BLaER1 (cell line): ENCODE results near the gene TMEM38B.
"Not testable (repeated sequence)": the region's sequence is repeated elsewhere in the genome, so short reads cannot be mapped to it uniquely, and the experiment has no call there.

Experiments
- H3K27ac ChIP-seq: shearing (Covaris generic); formaldehyde crosslinking; 2 replicates; pipeline ENCODE4 v1.8.1; 2022
- H3K27me3 ChIP-seq: shearing (Covaris generic); formaldehyde crosslinking; 2 replicates; pipeline ENCODE4 v1.8.1; 2022
- H3K36me3 ChIP-seq: shearing (Covaris generic); formaldehyde crosslinking; 2 replicates; pipeline ENCODE4 v1.8.1; 2022
- H3K4me1 ChIP-seq: shearing (Covaris generic); formaldehyde crosslinking; 2 replicates; pipeline ENCODE4 v1.8.1; 2022
- H3K4me2 ChIP-seq: shearing (Covaris generic); formaldehyde crosslinking; 2 replicates; pipeline ENCODE4 v1.8.1; 2022
- H3K4me3 ChIP-seq: shearing (Covaris generic); formaldehyde crosslinking; 2 replicates; pipeline ENCODE4 v1.8.1; 2022
- H3K9ac ChIP-seq: shearing (Covaris generic); formaldehyde crosslinking; 2 replicates; pipeline ENCODE4 v1.8.1; 2022
- H3K9me3 ChIP-seq: shearing (Covaris generic); formaldehyde crosslinking; 2 replicates; pipeline ENCODE4 v1.8.1; 2022
- H4K20me1 ChIP-seq: shearing (Covaris generic); formaldehyde crosslinking; 2 replicates; pipeline ENCODE4 v1.8.1; 2022
- Cebpa-rat ChIP-seq: shearing (Covaris generic); IDR thresholded peaks from 2 replicates; pipeline ENCODE4 v1.8.1; 2022

Gene TMEM38B

DNA sequence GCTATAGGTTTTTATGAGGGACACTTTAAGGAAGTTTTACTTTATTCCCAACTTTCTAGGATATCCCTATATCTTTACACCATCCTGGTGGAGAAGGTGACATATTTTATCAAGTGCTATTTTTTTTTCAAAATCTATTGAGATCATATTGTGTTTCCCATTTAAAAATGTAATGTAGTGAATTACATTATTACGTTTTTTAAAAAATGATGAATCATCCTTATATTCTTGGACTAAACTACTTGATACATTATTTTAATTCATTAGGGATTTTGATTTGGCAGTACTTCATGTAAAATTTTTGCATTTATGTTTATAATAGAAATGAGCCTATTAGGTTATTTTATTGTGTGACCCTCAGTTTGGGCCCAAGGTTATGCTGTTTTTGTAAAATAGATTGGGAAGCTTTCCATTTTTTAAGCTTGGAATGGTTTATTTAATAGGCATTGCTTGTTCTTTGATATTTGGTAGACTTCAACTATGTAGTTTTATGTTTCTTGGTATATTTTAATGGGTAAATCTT, 4.1 kb downstream of the TMEM38B start:
- Histone ChIP-seq H3K4me3 (no peak overlapping the region), H3K27me3 (peaks cover 13% of the 10 kb centered on the region), H3K4me2 (no peak overlapping the region), H3K27ac (no peak overlapping the region), H3K9ac (no peak overlapping the region), H3K9me3 (peaks cover 9% of the 10 kb centered on the region; the same call in 1 of the 2 replicates), H3K36me3 (no peaks in the 10 kb centered on the region), H3K4me1 (peaks cover 35% of the 10 kb centered on the region), H4K20me1 (no peaks in the 10 kb centered on the region; the same call in 1 of the 2 replicates)
- TF ChIP-seq Cebpa-rat: no peak

DNA sequence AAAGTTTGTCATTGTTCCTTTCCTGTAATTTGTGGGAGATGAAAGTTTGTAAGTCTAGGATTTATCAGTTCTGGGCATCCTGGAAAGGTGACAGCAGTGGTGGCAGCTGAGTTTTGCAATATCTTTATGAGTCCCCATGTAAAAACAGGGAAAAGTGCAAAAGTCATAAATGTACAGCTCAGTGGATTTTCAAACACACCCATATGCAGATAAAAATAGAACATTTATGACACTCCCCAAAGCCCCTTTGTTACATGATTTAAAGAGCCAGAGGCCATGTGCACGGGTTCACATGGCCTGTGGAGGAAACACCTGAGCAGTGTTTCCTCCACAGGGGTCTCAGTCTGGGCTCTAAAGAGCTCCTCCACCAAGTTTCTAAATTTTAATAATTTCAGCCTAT, 6.3 kb downstream of the TMEM38B start:
- Histone ChIP-seq H3K4me2 (peak overlapping the region; percentile 65), H4K20me1 (no peaks in the 10 kb centered on the region; the same call in 1 of the 2 replicates), H3K27ac (no peak overlapping the region), H3K27me3 (no peaks in the 10 kb centered on the region), H3K4me1 (peaks cover 21% of the 10 kb centered on the region), H3K36me3 (no peaks in the 10 kb centered on the region), H3K9ac (no peak overlapping the region), H3K9me3 (peaks cover 9% of the 10 kb centered on the region; the same call in 1 of the 2 replicates), H3K4me3 (no peak overlapping the region)
- no peak for TF ChIP-seq Cebpa-rat

DNA sequence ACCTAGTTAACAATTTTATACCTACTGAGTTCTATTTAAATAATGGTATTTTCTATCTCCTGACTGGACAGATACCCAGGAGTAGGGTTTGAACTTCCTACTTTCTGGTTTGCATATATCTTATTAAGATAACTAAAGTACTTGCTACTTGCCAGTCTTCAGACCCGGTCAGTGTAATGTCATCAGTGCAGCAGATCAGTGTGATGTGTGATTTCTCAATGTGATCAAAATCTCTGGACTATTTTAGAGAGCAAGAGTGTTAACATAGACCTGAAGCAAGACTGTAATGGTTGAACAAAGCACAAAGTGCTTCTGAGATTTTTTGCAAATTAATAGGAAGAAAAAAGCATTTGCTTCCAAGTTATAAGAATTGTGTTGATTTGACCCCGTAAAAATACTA, 6.8 kb downstream of the TMEM38B start:
- H3K27me3 ChIP-seq: no peaks in the 10 kb centered on the region
- H3K4me2 ChIP-seq: peak overlapping the region; percentile 65
- H3K27ac ChIP-seq: no peak overlapping the region
- H3K4me1 ChIP-seq: peaks cover 17% of the 10 kb centered on the region
- H3K9me3 ChIP-seq: peaks cover 9% of the 10 kb centered on the region; the same call in 1 of the 2 replicates
- no peaks in the 10 kb centered on the region for H4K20me1 ChIP-seq
- no peak for TF ChIP-seq Cebpa-rat
- H3K36me3 ChIP-seq: 0 out of 2 replicates have a peak, but pooled peaks cover 3% of the 10 kb centered on the region
- no peak overlapping the region for H3K4me3 ChIP-seq
- no peak overlapping the region for H3K9ac ChIP-seq

DNA sequence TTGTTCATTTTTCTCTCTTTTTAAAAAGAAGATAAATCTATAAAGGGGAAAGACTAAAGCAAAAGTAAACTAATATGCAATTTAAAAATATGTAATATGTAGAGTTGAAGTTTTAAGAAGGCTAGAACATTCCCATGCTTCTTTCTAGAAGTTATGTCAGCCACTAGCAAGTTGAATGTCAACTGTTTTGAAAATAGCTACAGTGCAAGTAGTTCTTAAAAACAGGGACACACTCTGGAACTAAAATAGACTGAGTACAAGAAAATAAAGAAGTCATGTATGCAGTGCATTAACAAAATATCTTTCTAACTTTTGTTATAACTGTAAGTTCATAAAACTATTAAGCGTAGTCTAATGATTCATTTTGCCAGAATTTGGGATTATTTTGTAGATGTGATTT, 7.9 kb downstream of the TMEM38B start:
- peaks cover 9% of the 10 kb centered on the region; the same call in 1 of the 2 replicates for H3K9me3 ChIP-seq

DNA sequence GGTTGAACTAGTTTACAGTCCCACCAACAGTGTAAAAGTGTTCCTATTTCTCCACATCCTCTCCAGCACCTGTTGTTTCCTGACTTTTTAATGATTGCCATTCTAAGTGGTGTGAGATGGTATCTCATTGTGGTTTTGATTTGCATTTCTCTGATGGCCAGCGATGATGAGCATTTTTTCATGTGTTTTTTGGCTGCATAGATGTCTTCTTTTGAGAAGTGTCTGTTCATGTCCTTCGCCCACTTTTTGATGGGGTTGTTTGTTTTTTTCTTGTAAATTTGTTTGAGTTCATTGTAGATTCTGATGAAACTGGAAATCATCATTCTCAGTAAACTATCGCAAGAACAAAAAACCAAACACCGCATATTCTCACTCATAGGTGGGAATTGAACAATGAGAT, 9.3 kb downstream of the TMEM38B start:
- not testable (repeated sequence) for H3K9me3 ChIP-seq, H3K4me2 ChIP-seq, H3K27ac ChIP-seq, H4K20me1 ChIP-seq, H3K36me3 ChIP-seq, H3K9ac ChIP-seq, H3K27me3 ChIP-seq, H3K4me3 ChIP-seq
- peaks cover 28% of the 10 kb centered on the region for H3K4me1 ChIP-seq

More for the DNA sequence above, 7.9 kb downstream of the TMEM38B start:
- H3K27me3 ChIP-seq: no peaks in the 10 kb centered on the region
- H3K9ac ChIP-seq: no peak overlapping the region
- H3K4me2 ChIP-seq: no peak overlapping the region
- no peaks in the 10 kb centered on the region for H4K20me1 ChIP-seq
- no peak overlapping the region for H3K27ac ChIP-seq
- no peak overlapping the region for H3K4me3 ChIP-seq
- no peak for TF ChIP-seq Cebpa-rat
- H3K36me3 ChIP-seq: 0 out of 2 replicates have a peak, but pooled peaks cover 6% of the 10 kb centered on the region
- H3K4me1 ChIP-seq: peaks cover 16% of the 10 kb centered on the region

DNA sequence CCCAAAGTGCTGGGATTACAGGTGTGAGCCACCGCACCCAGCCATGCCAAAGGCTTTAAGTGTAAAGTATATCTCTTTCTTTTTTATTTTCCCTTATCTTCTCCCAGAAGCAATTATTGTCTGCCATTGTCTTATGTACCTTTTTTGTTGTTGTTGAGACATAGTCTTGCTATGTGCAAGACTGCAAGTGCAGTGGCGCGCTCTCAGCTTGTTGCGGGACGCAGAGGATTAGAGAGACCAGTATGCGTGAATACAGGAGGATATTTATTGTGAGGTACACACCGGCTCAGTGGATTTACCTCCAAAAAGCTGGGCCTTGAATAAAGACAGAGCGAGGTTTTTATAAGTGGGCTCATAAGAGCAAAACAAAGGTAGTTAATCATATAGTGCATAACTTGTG, 11.8 kb downstream of the TMEM38B start:
- Histone ChIP-seq H3K4me3 (no peak overlapping the region), H3K9me3 (peaks cover 9% of the 10 kb centered on the region; the same call in 1 of the 2 replicates), H3K36me3 (0 out of 2 replicates have a peak, but pooled peaks cover 13% of the 10 kb centered on the region), H3K4me1 (peaks cover 15% of the 10 kb centered on the region), H4K20me1 (no peaks in the 10 kb centered on the region), H3K9ac (no peak overlapping the region), H3K27me3 (no peaks in the 10 kb centered on the region), H3K27ac (no peak overlapping the region), H3K4me2 (no peak overlapping the region)
- no peak for TF ChIP-seq Cebpa-rat

DNA sequence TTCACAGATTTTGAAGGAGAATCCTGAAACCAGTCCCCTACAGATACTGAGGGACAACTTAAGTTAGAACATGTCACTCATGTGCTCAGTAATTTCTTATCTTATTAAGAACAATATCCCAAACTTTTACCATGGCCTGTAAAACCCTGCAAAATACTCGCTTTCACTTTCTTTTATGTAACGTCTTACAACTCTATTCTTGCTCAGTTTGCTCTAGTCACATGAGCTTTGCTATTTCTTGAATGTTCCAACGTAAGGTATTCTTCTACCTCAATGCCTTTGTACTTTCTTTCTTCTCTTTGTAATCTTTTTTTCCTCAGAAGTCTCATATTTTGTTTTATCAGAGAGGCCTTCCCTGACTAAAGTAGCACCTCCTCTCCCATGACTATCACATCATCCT, 14.1 kb downstream of the TMEM38B start:
- H3K9ac ChIP-seq: peak overlapping the region; percentile 45; the same call in 1 of the 2 replicates
- no peak overlapping the region for H3K4me3 ChIP-seq
- peak overlapping the region; percentile 69 for H3K4me2 ChIP-seq
- 0 out of 2 replicates have a peak overlapping the region, but pooled peaks have one; percentile 49 for H3K27ac ChIP-seq
- peaks cover 8% of the 10 kb centered on the region for H3K9me3 ChIP-seq
- H3K4me1 ChIP-seq: peaks cover 13% of the 10 kb centered on the region
- H3K36me3 ChIP-seq: peaks cover 18% of the 10 kb centered on the region; the same call in 1 of the 2 replicates
- no peaks in the 10 kb centered on the region for H3K27me3 ChIP-seq
- H4K20me1 ChIP-seq: no peaks in the 10 kb centered on the region
- no peak for TF ChIP-seq Cebpa-rat

DNA sequence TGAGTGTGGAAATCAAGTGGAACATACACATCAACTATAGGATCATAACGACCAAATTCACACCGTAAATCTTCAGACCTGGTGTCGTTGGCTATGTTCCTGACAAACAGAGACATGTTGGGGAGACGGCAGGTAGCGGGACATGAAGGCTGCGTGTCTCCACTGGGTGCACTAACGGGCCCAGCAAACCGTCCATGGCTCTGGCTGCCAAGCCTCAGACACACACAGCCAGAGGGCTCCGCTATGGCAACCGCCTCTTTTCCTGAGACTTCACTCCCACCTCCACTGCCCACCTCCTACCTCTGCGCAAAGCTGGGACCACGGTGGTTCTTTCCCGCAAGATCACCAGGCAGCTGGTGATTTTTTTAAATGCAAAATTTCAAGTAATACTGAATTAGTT, 16.3 kb downstream of the TMEM38B start:
- H4K20me1 ChIP-seq: no peaks in the 10 kb centered on the region
- H3K4me2 ChIP-seq: no peak overlapping the region
- H3K36me3 ChIP-seq: peaks cover 26% of the 10 kb centered on the region; the same call in 1 of the 2 replicates
- peaks cover 13% of the 10 kb centered on the region for H3K4me1 ChIP-seq
- H3K4me3 ChIP-seq: no peak overlapping the region
- no peaks in the 10 kb centered on the region for H3K27me3 ChIP-seq
- no peak overlapping the region for H3K9ac ChIP-seq
- no peak overlapping the region for H3K27ac ChIP-seq
- TF ChIP-seq Cebpa-rat: no peak
- peaks cover 17% of the 10 kb centered on the region for H3K9me3 ChIP-seq

DNA sequence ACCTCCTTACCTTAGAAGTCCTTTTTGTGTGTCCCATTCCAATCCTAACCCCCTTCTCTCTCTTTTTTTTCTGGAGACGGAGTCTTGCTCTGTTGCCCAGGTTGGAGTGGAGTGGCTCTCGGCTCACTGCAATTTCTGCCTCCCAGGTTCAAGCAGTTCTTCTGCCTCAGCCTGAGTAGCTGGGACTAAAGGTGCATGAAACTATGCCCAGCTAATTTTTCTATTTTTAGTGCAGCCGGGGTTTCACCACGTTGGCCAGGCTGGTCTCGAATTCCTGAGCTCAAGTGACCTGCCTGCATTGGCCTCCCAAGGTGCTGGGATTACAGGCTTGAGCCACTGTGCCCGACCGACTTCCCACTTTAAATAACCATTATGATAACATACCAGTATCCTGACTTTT, 17.5 kb downstream of the TMEM38B start:
- Histone ChIP-seq H3K9me3 (peaks cover 17% of the 10 kb centered on the region), H3K4me2 (no peak overlapping the region), H3K27me3 (no peaks in the 10 kb centered on the region), H3K9ac (no peak overlapping the region), H3K4me1 (peaks cover 13% of the 10 kb centered on the region), H4K20me1 (no peaks in the 10 kb centered on the region), H3K4me3 (no peak overlapping the region), H3K36me3 (peaks cover 20% of the 10 kb centered on the region; the same call in 1 of the 2 replicates), H3K27ac (no peak overlapping the region)
- no peak for TF ChIP-seq Cebpa-rat

DNA sequence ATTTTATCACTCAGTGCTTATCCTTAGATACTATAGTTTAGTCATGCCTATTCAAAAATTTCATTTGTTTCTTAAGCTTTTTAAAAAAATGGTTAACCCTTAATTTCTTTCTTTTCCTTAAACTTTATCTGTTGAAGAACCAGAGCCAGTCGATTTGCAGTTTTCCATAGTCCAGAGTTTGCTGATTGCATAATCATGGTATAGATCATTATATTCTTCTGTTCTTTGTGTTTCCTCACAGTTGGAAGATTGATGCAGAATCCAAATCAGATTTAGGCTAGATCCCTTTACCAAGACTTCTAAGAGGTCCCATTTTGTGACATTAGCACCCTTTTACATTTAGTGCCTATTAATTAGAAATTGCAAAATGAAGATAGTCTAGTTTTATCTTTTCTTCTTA, 18.0 kb downstream of the TMEM38B start:
- TF ChIP-seq Cebpa-rat: no peak
- peaks cover 20% of the 10 kb centered on the region; the same call in 1 of the 2 replicates for H3K36me3 ChIP-seq

DNA sequence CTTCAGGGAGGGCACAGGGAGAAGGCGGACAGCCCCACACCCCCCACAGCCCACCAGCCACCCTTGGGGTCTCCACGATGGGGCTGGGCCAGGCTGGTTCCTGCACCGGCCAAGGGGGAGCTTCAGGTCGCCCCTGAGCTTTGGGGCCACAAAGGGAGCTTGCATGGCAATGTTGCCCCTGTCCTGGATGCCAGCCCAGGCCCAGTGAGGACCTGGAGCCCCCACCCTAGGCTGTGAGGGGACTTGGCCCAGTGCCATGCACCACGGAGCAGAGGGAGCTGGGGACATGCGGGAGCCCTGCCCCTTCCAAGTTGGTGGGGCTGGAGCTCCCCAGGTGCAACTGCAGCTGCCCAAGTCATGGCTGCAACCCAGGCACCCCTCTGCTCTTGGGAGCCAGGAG, 18.4 kb downstream of the TMEM38B start:
- H3K4me2 ChIP-seq: no peak overlapping the region
- no peak overlapping the region for H3K4me3 ChIP-seq
- peaks cover 20% of the 10 kb centered on the region; the same call in 1 of the 2 replicates for H3K36me3 ChIP-seq
- no peak overlapping the region for H3K9ac ChIP-seq
- no peaks in the 10 kb centered on the region for H4K20me1 ChIP-seq
- peaks cover 17% of the 10 kb centered on the region for H3K9me3 ChIP-seq
- H3K27ac ChIP-seq: no peak overlapping the region
- no peaks in the 10 kb centered on the region for H3K27me3 ChIP-seq
- no peak for TF ChIP-seq Cebpa-rat
- peaks cover 10% of the 10 kb centered on the region for H3K4me1 ChIP-seq

More for the DNA sequence above, 18.0 kb downstream of the TMEM38B start:
- no peaks in the 10 kb centered on the region for H4K20me1 ChIP-seq
- H3K4me3 ChIP-seq: no peak overlapping the region
- no peak overlapping the region for H3K9ac ChIP-seq
- peaks cover 17% of the 10 kb centered on the region for H3K9me3 ChIP-seq
- H3K27ac ChIP-seq: no peak overlapping the region
- H3K4me1 ChIP-seq: peaks cover 13% of the 10 kb centered on the region
- H3K27me3 ChIP-seq: no peaks in the 10 kb centered on the region
- H3K4me2 ChIP-seq: no peak overlapping the region
